Heart right ventricle (tissue), 16 donors: Measurements from ENCODE around the gene DLEC1. TPM values are rescaled to one million over a fixed set of nuclear protein-coding genes. Genes with fewer than 3 reads are reported as not detected.

Experiments used
- ATAC-seq, 8 donors: fragments of 200-7000 bp; cut with Tn5 transposase; one replicate each; pipeline ENCODE4 v1.9.1; 2020; ENCODE audit warnings: mild to moderate bottlenecking in 8 of 8, moderate library complexity in 8 of 8, moderate number of reproducible peaks in 1 of 8
- DNase-seq, 2 donors: peaks; one replicate each; pipeline ENCODE4 v3.0.0-alpha.2; 2020
- H3K27ac ChIP-seq, 10 donors: fragments of 200-600 bp; sonication (generic) in 2 of 10; one replicate each; pipeline versions ENCODE4 v1.5.0 to v1.8.0; 2020 to 2022; ENCODE audit warnings: mild to moderate bottlenecking in 3 of 10
- H3K27me3 ChIP-seq, 7 donors: fragments of 200-600 bp; one replicate each; pipeline ENCODE4 v1.8.0; 2021 to 2022; ENCODE audit warnings: mild to moderate bottlenecking in 2 of 7
- H3K36me3 ChIP-seq, 9 donors: fragments of 200-600 bp; sonication (generic) in 1 of 9; one replicate each; pipeline versions ENCODE4 v1.5.0 to v1.8.0; 2020 to 2022; ENCODE audit warnings: mild to moderate bottlenecking in 2 of 9
- H3K4me1 ChIP-seq, 9 donors: fragments of 200-600 bp; sonication (generic) in 1 of 9; one replicate each; pipeline versions ENCODE4 v1.5.0 to v1.8.0; 2020 to 2022; ENCODE audit warnings: mild to moderate bottlenecking in 4 of 9
- H3K4me3 ChIP-seq, 10 donors: fragments of 200-600 bp; sonication (generic) in 2 of 10; one replicate each; pipeline versions ENCODE4 v1.5.0 to v1.8.0; 2020 to 2022; ENCODE audit warnings: mild to moderate bottlenecking in 7 of 10, moderate library complexity in 2 of 10
- H3K9me3 ChIP-seq, 11 donors: fragments of 200-600 bp in 10 of 11; sonication (generic) in 2 of 11; one replicate each; pipeline versions ENCODE4 v1.5.0 to v1.8.0; 2013 to 2022; ENCODE audit warnings: mild to moderate bottlenecking in 2 of 11, control low read depth in 1 of 11, moderate library complexity in 1 of 11
- CTCF ChIP-seq, 9 donors: fragments of 200-600 bp; sonication (generic) in 2 of 9; IDR thresholded peaks; one replicate each; pipeline versions ENCODE4 v1.5.0 to v1.8.0; 2021 to 2022; ENCODE audit warnings: antibody characterized with exemption in 9 of 9, mild to moderate bottlenecking in 5 of 9, moderate library complexity in 1 of 9
- WGBS, 2 donors: extraction: QIAGEN DNeasy Blood & Tissue Kit; methylation state at CpG; one replicate each; pipeline ENCODE4 v1.1.7; 2013; ENCODE audit warnings: inconsistent platforms in 1 of 2; 5-methylcytosine and 5-hydroxymethylcytosine counted together
- intact Hi-C, 10 donors: fragments of 100-400 bp; cut with DNase I; formaldehyde crosslinking; loops; one replicate each; pipeline versions ENCODE4 v1.11.1 to v1.14.2; 2022
- polyA plus RNA-seq, 2 donors: library from polyadenylated mRNA; stranded (reverse); fragments of 200-250 nt; gene quantifications; one replicate each; pipeline ENCODE4 v1.2.3, GENCODE V29; 2013
- total RNA-seq, 10 donors: library from RNA; stranded (reverse); fragmentation: NEBNext Ultra II Directional in 3 of 10; extraction: Animal tissue kit (Norgen Biotek cat#: 25700) in 3 of 10; gene quantifications; one replicate each; pipeline versions ENCODE4 v1.2.1 to v1.2.4, GENCODE V29; 2021 to 2023
- donor health status: Arrhythmogenic right ventricular cardiomyopathy.
- donor health status: ischemic (EF 13 %, LVEDD 7.1; RV severe dilation, severe dysfunction).
- donor health status: healthy with polysubstance abuse.
- donor health status: DM: no; HTN: yes; CAD: no.
- donor health status: DM: no; HTN: no; CAD: no.
- donor health status: ischemic (EF 25% LVEDD 6.9; RV normal size, moderate dysfunction).
- donor health status: ischemic (EF 25% LVEDD 5.7; RV mildly dilated, moderate dysfunction).
- donor health status: healthy.
- donor health status: DM: yes; HTN: yes; CAD: no.
- donor health status: Ischemic cardiomyopathy.
- donor health status: ischemic (EF 35%, LVEDD 5.7; RV mildly dilated, moderate dysfunction).
- donor health status: nonischemic (EF 11% LVEDD 7.7; RV severe dilation, severe dysfunction).
- donor health status: DM: yes; HTN: yes; CAD: no.
- donor health status: PGD.
- donor health status: ischemic (EF 29% LVEDD 5.4; RV normal size, mild dysfunction).
- donor health status: nonischemic (EF 23%, LVEDD 6.1; RV moderate dilation, normal function).

Gene DLEC1
- total and polyA plus RNA-seq, 12 donors, result 0.09 to 0.66 (median 0.30) TPM; not detected in 4

- no peak overlapping the region for H3K27ac ChIP-seq
- no peaks in the 10 kb centered on the region for H3K9me3 ChIP-seq
- H3K36me3 ChIP-seq, result no peaks in the 10 kb centered on the region
- no peak for TF ChIP-seq CTCF (IDR thresholded peaks at IDR 0.05)
- ATAC-seq, result no peak
- 84 to 93% methylated on average over 9 of the region's 9 CpGs for WGBS, 2 donors
- H3K4me1 ChIP-seq, result peaks cover 0 to 3% (median 0%) of the 10 kb centered on the region in 9 donors
- intact Hi-C loops, result no loop called here
- H3K27me3 ChIP-seq, result peaks cover 0 to 29% (median 0%) of the 10 kb centered on the region in 7 donors
- no peak overlapping the region for H3K4me3 ChIP-seq
- DNase-seq, result no peak
These were observed 59.3 kb downstream of the DLEC1 start for GRCh38 chr3:38098376-38098723.

DNA sequence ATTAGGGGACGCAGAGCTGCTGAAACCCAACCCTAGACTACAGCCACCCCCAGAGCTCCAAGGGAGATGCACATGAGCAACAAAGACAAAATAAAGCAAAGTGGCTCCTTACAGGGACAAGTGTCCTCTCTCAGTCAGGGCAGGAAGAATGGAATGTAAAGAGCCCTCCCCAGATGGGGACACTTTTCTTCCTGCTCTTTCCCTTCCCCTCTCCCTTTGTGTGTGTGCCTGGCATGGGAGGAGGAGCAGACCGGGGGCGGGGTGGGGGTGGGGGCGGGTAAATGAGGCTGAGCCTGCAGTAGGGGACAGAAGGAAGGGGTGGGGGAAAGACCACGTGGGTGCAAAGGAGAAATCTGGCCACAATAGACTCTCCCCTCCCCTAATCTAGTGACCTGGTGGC is 60.5 kb downstream of the DLEC1 start:
- H3K4me1 ChIP-seq, result peaks cover 0 to 3% (median 0%) of the 10 kb centered on the region in 9 donors
- no peak overlapping the region for H3K4me3 ChIP-seq
- no peak for TF ChIP-seq CTCF (IDR thresholded peaks at IDR 0.05)
- intact Hi-C loops, result no loop called here
- H3K36me3 ChIP-seq, result no peaks in the 10 kb centered on the region
- peaks cover 0 to 26% (median 0%) of the 10 kb centered on the region in 7 donors for H3K27me3 ChIP-seq
- H3K9me3 ChIP-seq, result peaks cover 0 to 2% (median 0%) of the 10 kb centered on the region in 11 donors
- 19 to 26% methylated on average over 5 of the region's 5 CpGs for WGBS, 2 donors
- no peak overlapping the region for H3K27ac ChIP-seq
- DNase-seq, result no peak
- ATAC-seq, result no peak

DNA sequence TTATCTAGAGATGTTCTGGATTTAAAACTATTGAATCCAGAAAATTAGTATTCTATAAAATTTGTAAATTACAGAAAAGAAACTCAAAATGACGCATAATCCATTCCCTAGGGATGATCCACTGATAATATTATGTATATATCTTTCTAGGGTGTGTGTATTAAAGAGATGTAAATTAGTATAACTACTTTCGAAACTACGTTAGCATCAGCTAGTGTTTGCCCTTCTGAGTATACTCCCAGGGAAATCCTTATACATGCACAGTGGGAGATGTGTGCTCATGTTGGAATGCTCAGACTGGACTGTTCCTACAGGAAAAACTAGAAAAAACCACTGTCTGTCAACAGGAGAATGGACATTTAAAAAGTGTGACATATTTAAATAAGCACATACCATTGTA is 61.5 kb downstream of the DLEC1 start:
- no peak overlapping the region for H3K27ac ChIP-seq
- intact Hi-C loops, result no loop called here
- peaks cover 0 to 3% (median 0%) of the 10 kb centered on the region in 9 donors for H3K4me1 ChIP-seq
- no peaks in the 10 kb centered on the region for H3K36me3 ChIP-seq
- TF ChIP-seq CTCF (IDR thresholded peaks at IDR 0.05), result no peak
- no peak overlapping the region for H3K4me3 ChIP-seq
- DNase-seq (no peak), ATAC-seq (no peak)
- peaks cover 0 to 10% (median 0%) of the 10 kb centered on the region in 11 donors for H3K9me3 ChIP-seq
- 81 to 84% methylated on average over 3 of the region's 3 CpGs for WGBS, 2 donors
- peaks cover 0 to 21% (median 0%) of the 10 kb centered on the region in 7 donors for H3K27me3 ChIP-seq

GRCh38 chr3:38101811-38102443 is 62.9 kb downstream of the DLEC1 start:
- Histone ChIP-seq H3K4me3 (no peak overlapping the region), H3K27ac (no peak overlapping the region), H3K4me1 (peaks cover 0 to 3% (median 0%) of the 10 kb centered on the region in 9 donors), H3K27me3 (peaks cover 0 to 21% (median 3%) of the 10 kb centered on the region in 7 donors), H3K36me3 (no peaks in the 10 kb centered on the region), H3K9me3 (peaks cover 0 to 15% (median 0%) of the 10 kb centered on the region in 11 donors)
- intact Hi-C loops, result no loop called here
- 80 to 81% methylated on average over 6 of the region's 6 CpGs for WGBS, 2 donors
- TF ChIP-seq CTCF (IDR thresholded peaks at IDR 0.05), result no peak
- DNase-seq, result no peak
- no peak for ATAC-seq
